HG03045 (cell line): ENCODE data around the gene KIRREL1.

ENCODE experiments used
- ATAC-seq: cut with Tn5 transposase; IDR thresholded peaks from one replicate; pipeline ENCODE4 v1.9.1; 2021; ENCODE audit warnings: mild to moderate bottlenecking, moderate library complexity; ENCODE audit not compliant: unreplicated experiment

The KIRREL1 gene

GRCh38 chr1:157993147-157993917, at the start of gene KIRREL1:
Gene KIRREL1, plus strand, starts transcription at chr1:157993645. Its CDS starts 32 bp downstream, at chr1:157993677.
- ATAC-seq = no peak

GRCh38 chr1:157944663-157945280, 48.7 kb upstream of the KIRREL1 start:
- ATAC-seq = no peak

- no peak for ATAC-seq
Measured at GRCh38 chr1:157948312-157949073, 45.0 kb upstream of the KIRREL1 start.

GRCh38 chr1:157949074-157949354, 44.4 kb upstream of the KIRREL1 start:
- ATAC-seq = no peak

GRCh38 chr1:157951230-157951629, 42.2 kb upstream of the KIRREL1 start:
- ATAC-seq = no peak

GRCh38 chr1:157952601-157953000, 40.8 kb upstream of the KIRREL1 start:
- ATAC-seq = no peak

- ATAC-seq = no peak
Measured at GRCh38 chr1:157955221-157955620, 38.2 kb upstream of the KIRREL1 start.

- ATAC-seq = no peak
Measured at GRCh38 chr1:157955857-157956256, 37.6 kb upstream of the KIRREL1 start.

- no peak for ATAC-seq
Measured at GRCh38 chr1:157956732-157957131, 36.7 kb upstream of the KIRREL1 start.

- no peak for ATAC-seq
Measured at GRCh38 chr1:157958263-157958662, 35.2 kb upstream of the KIRREL1 start.

GRCh38 chr1:157959750-157960149, 33.7 kb upstream of the KIRREL1 start:
- ATAC-seq = no peak

GRCh38 chr1:157960773-157961172, 32.7 kb upstream of the KIRREL1 start:
- no peak for ATAC-seq

GRCh38 chr1:157961805-157962762, 31.4 kb upstream of the KIRREL1 start:
- no peak for ATAC-seq

GRCh38 chr1:157963713-157964112, 29.7 kb upstream of the KIRREL1 start:
- no peak for ATAC-seq

GRCh38 chr1:157965584-157965983, 27.9 kb upstream of the KIRREL1 start:
- ATAC-seq = no peak

- no peak for ATAC-seq
Measured at GRCh38 chr1:157966031-157966537, 27.4 kb upstream of the KIRREL1 start.

- ATAC-seq = no peak
Measured at GRCh38 chr1:157967205-157967604, 26.2 kb upstream of the KIRREL1 start.

- ATAC-seq = no peak
Measured at GRCh38 chr1:157968508-157968907, 24.9 kb upstream of the KIRREL1 start.

- ATAC-seq = no peak
Measured at GRCh38 chr1:157968946-157969345, 24.5 kb upstream of the KIRREL1 start.

- ATAC-seq = no peak
Measured at GRCh38 chr1:157969697-157970485, 23.6 kb upstream of the KIRREL1 start.
